ENCODE data around the gene HAPSTR1. TPM values are rescaled to one million over a fixed set of nuclear protein-coding genes. Genes with fewer than 3 reads are reported as not detected.
"Not testable (repeated sequence)": the region's sequence is repeated elsewhere in the genome, so short reads cannot be mapped to it uniquely, and the experiment has no call there.

Gene HAPSTR1
- total and polyA plus RNA-seq, 2 experiments from 2014 or later: 9.5 to 66.0 TPM

DNA sequence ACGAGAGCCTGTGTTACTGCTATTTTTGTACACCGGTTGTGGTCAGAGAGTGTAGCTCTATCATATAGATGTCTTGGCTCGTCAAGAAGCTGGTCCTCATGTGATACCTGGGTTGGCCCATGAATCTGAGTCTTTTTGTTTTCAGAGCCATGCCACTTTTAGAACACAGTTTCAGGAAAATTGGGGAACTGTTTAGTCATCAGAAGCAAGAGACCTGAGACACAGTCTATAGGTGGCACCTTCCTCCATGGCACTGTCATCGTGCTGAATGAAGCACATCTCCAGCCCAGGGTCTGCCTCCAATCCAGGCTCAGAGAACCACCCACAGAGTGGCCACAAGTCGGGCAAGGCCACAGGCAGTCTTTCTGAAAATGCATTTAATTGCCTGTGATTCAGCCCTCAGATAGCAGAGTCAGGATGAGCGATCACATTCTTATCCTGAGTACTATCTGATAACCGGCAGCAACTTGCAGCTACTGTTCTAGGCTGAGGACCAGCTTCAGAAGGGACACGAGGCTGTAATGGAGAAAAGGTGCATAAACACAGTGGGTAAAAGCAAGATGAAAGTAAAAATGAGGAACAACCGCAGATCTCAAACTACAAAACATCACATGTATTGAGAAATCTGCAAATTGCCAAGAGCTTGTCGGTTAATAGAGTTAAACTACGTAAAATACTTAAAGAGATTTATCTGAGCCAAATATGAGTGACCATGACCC is 14.2 kb upstream of the HAPSTR1 start:
- ATAC-seq: no peak
- H3K4me2 ChIP-seq: no peak overlapping the region
- H3K27ac ChIP-seq (ENCODE audit: low read depth): no peak overlapping the region

DNA sequence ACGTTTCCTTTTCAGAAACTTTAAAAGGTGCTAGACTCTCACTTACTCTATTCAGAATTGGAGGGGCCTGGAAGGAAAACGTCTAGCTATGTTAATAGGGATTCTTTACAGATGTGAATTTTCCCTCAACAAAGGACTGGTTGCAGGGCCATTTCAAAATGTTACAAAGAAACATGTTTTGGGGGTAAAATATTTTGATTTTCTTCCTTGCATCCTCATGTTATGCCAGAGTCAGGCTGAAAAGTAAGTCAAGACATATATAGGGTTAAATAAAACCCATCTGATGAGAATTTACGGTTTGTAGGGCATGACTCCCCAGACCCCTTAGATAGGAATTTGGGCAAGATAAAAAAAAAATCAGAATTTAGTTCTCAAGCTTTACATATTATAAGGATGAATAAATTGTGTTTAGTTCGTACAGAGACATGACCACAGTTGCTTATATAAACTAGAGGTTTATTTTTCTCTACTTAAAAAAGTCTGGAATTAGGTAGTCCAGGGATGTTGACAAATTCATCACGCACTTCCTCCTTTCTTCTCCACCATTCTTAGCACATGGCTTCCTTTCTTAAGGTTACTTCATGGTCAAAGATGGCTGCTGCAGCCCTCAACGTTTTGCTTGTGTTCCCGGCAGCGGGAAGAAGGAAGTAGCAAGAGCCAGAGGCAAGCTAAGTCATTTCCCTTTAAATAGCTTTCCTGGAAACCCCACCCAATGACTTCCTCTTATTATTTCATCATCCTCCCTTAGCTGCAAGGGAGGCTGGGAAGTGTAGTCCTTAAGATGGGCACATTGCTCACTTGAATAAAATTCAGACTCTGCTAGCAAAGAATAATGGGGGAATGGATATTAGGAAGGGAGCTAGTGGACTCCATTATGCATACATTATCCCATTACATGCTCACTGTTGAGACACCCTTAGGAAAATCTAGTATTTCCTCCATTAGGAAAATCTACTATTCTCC is 12.7 kb upstream of the HAPSTR1 start:
- not testable (repeated sequence) for H3F3A ChIP-seq (replicated peaks; ENCODE audit: low read depth); H3K4me1 Mint-ChIP-seq; H3K27ac ChIP-seq (ENCODE audit: low read depth); H2AFZ ChIP-seq; H3K4me3 ChIP-seq; H3K9me2 ChIP-seq (ENCODE audit: insufficient read depth); H3K27me3 Mint-ChIP-seq (ENCODE audit: insufficient read depth, low read depth, poor library complexity); H3K27me3 ChIP-seq (ENCODE audit: insufficient read depth); H3K4me1 ChIP-seq (ENCODE audit: insufficient read depth); H3K4me2 ChIP-seq; H3K79me2 ChIP-seq (replicated peaks; ENCODE audit: insufficient read depth); H4K20me1 ChIP-seq (replicated peaks; ENCODE audit: insufficient read depth); H3K4me3 Mint-ChIP-seq; H3K36me3 ChIP-seq (ENCODE audit: insufficient read depth)
- ATAC-seq (peak; percentile 87), DNase-seq (ENCODE audit: low spot score) (peak; percentile 92)
- peak overlapping the region; percentile 78; the same call in 1 of the 2 replicates for H3K27ac Mint-ChIP-seq
- H3K9me3 Mint-ChIP-seq: peaks cover 16% of the 10 kb centered on the region; the same call in 2 of the 3 replicates
- TF ChIP-seq, protein P1, sequence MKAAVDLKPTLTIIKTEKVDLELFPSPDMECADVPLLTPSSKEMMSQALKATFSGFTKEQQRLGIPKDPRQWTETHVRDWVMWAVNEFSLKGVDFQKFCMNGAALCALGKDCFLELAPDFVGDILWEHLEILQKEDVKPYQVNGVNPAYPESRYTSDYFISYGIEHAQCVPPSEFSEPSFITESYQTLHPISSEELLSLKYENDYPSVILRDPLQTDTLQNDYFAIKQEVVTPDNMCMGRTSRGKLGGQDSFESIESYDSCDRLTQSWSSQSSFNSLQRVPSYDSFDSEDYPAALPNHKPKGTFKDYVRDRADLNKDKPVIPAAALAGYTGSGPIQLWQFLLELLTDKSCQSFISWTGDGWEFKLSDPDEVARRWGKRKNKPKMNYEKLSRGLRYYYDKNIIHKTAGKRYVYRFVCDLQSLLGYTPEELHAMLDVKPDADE (IDR thresholded peaks at IDR 0.05): peak; percentile 61; the same call in 1 of the 2 replicates
- TF ChIP-seq ZNF114 (CRISPR knock-in tag; IDR thresholded peaks at IDR 0.05) (0 out of 2 replicates have a peak, but pooled peaks have one; percentile 77), POLR2AphosphoS5 (IDR thresholded peaks at IDR 0.05; ENCODE audit: low read depth) (0 out of 2 replicates have a peak, but pooled peaks have one; percentile 25)
- H3K36me3 Mint-ChIP-seq (ENCODE audit: low read depth): peaks cover 17% of the 10 kb centered on the region; the same call in 2 of the 3 replicates

More for the DNA sequence above, 14.2 kb upstream of the HAPSTR1 start:
- DNase-seq (ENCODE audit: low spot score): no peak
- Histone ChIP-seq H3K27me3 (ENCODE audit: insufficient read depth) (no peaks in the 10 kb centered on the region), H3K79me2 (replicated peaks; ENCODE audit: insufficient read depth) (no peaks in the 10 kb centered on the region), H3F3A (replicated peaks; ENCODE audit: low read depth) (no peaks in the 10 kb centered on the region), H3K36me3 (ENCODE audit: insufficient read depth) (no peaks in the 10 kb centered on the region), H4K20me1 (replicated peaks; ENCODE audit: insufficient read depth) (no peaks in the 10 kb centered on the region), H3K4me3 (no peak overlapping the region), H3K4me1 (ENCODE audit: insufficient read depth) (no peaks in the 10 kb centered on the region; the same call in 1 of the 2 replicates), H3K9me2 (ENCODE audit: insufficient read depth) (no peaks in the 10 kb centered on the region; the same call in 1 of the 2 replicates), H2AFZ (peak overlapping the region; percentile 67; the same call in 1 of the 2 replicates)
- Mint-ChIP-seq H3K4me3 (no peak overlapping the region), H3K27ac (no peak overlapping the region), H3K27me3 (ENCODE audit: insufficient read depth, low read depth, poor library complexity) (peaks cover 6% of the 10 kb centered on the region), H3K9me3 (peaks cover 16% of the 10 kb centered on the region; the same call in 2 of the 3 replicates), H3K36me3 (ENCODE audit: low read depth) (peaks cover 17% of the 10 kb centered on the region; the same call in 2 of the 3 replicates), H3K4me1 (peaks cover 5% of the 10 kb centered on the region)
- TF ChIP-seq POLR2AphosphoS5 (IDR thresholded peaks at IDR 0.05; ENCODE audit: low read depth) (no peak), NANOG (IDR thresholded peaks at IDR 0.05; ENCODE audit: borderline replicate concordance) (no peak), ZNF331 (CRISPR knock-in tag; IDR thresholded peaks at IDR 0.05; ENCODE audit: low read depth) (no peak), STAT1 (IDR thresholded peaks at IDR 0.05; ENCODE audit: unreplicated experiment) (no peak), ZNF114 (CRISPR knock-in tag; IDR thresholded peaks at IDR 0.05) (no peak), EZH2phosphoT487 (IDR thresholded peaks at IDR 0.05; ENCODE audit: unreplicated experiment) (no peak)
- TF ChIP-seq, protein P2, sequence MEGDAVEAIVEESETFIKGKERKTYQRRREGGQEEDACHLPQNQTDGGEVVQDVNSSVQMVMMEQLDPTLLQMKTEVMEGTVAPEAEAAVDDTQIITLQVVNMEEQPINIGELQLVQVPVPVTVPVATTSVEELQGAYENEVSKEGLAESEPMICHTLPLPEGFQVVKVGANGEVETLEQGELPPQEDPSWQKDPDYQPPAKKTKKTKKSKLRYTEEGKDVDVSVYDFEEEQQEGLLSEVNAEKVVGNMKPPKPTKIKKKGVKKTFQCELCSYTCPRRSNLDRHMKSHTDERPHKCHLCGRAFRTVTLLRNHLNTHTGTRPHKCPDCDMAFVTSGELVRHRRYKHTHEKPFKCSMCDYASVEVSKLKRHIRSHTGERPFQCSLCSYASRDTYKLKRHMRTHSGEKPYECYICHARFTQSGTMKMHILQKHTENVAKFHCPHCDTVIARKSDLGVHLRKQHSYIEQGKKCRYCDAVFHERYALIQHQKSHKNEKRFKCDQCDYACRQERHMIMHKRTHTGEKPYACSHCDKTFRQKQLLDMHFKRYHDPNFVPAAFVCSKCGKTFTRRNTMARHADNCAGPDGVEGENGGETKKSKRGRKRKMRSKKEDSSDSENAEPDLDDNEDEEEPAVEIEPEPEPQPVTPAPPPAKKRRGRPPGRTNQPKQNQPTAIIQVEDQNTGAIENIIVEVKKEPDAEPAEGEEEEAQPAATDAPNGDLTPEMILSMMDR (conservative IDR thresholded peaks at IDR 0.05; ENCODE audit: low read depth in 2 of 2): no peak
